HCT116 (cell line): Measurements from ENCODE around the gene MUC5B.

Source experiments
- EGR1 ChIP-seq: IDR thresholded peaks from 2 replicates; pipeline ENCODE4 v1.6.1; 2012; ENCODE audit warnings: low read depth
- POLR2A ChIP-seq: IDR thresholded peaks from 2 replicates; pipeline ENCODE4 v1.7.0; 2011; ENCODE audit warnings: borderline replicate concordance; ENCODE audit not compliant: insufficient read depth, insufficient read length; ENCODE audit errors: extremely low read depth
- TF ChIP-seq, protein P1 (sequence below): IDR thresholded peaks from 2 replicates; pipeline ENCODE4 v1.6.1; 2012
- TF ChIP-seq, protein P2 (sequence below), 3 experiments: fragments of 200-600 bp in 1 of 3; sonication (generic) in 1 of 3; IDR thresholded peaks in 2 of 3; conservative IDR thresholded peaks in 1 of 3; 2 replicates each; pipeline ENCODE4 v1.5.1; 2012 to 2017; ENCODE audit warnings: low read depth in 2 of 3, low read length in 2 of 3, antibody characterized with exemption in 1 of 3, borderline replicate concordance in 1 of 3, control low read depth in 1 of 3, mild to moderate bottlenecking in 1 of 3, mixed read lengths in 1 of 3, mixed run types in 1 of 3, moderate library complexity in 1 of 3; ENCODE audit not compliant: insufficient read depth in 1 of 3

DNA sequence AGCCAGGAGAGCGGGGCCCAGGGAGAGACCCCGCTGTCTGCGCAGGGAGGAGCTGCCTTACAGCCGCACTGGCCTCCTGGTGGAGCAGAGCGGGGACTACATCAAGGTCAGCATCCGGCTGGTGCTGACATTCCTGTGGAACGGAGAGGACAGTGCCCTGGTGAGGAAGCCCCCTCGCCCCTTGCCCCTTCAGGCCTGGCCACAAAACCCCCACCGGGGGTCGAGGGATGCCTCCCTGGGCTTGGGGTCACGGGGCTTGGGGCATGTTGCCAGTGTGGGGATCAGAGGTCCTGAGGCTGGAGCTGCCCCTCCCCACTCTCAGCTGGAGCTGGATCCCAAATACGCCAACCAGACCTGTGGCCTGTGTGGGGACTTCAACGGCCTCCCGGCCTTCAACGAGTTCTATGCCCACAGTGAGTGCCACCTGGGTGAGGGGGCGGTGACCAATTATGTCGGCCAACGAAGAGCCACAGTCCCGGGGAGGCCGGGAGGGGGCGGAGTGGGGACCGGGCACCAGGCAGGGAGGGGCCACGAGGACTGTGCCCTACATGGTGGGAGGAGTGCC lies 4.2 kb downstream of the MUC5B start:
- TF ChIP-seq, protein P1, sequence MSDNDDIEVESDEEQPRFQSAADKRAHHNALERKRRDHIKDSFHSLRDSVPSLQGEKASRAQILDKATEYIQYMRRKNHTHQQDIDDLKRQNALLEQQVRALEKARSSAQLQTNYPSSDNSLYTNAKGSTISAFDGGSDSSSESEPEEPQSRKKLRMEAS: no peak
- TF ChIP-seq, protein P2, sequence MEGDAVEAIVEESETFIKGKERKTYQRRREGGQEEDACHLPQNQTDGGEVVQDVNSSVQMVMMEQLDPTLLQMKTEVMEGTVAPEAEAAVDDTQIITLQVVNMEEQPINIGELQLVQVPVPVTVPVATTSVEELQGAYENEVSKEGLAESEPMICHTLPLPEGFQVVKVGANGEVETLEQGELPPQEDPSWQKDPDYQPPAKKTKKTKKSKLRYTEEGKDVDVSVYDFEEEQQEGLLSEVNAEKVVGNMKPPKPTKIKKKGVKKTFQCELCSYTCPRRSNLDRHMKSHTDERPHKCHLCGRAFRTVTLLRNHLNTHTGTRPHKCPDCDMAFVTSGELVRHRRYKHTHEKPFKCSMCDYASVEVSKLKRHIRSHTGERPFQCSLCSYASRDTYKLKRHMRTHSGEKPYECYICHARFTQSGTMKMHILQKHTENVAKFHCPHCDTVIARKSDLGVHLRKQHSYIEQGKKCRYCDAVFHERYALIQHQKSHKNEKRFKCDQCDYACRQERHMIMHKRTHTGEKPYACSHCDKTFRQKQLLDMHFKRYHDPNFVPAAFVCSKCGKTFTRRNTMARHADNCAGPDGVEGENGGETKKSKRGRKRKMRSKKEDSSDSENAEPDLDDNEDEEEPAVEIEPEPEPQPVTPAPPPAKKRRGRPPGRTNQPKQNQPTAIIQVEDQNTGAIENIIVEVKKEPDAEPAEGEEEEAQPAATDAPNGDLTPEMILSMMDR (IDR thresholded peaks at IDR 0.05 in 2 of 3, conservative IDR thresholded peaks at IDR 0.05 in 1 of 3; ENCODE audit: borderline replicate concordance in 1 of 3, insufficient read depth in 1 of 3, low read depth in 2 of 3, low read length in 2 of 3): peak in 2 of 3 experiments; percentile 17 to 36; a peak in 2 of 6 replicates
- TF ChIP-seq EGR1 (no peak), POLR2A (no peak)
